Testis (tissue), 3 donors: ENCODE results near the gene FOXJ3. TPM values are rescaled to one million over a fixed set of nuclear protein-coding genes. Genes with fewer than 3 reads are reported as not detected.

Experiments
- DNase-seq: peaks from one replicate; pipeline ENCODE4 v3.0.0-alpha.2; 2019
- H3K27ac ChIP-seq, 2 donors: fragments of 200-600 bp; sonication (generic); one replicate each; pipeline ENCODE4 v1.5.1; 2019
- H3K27me3 ChIP-seq: fragments of 200-600 bp; sonication (generic); one replicate; pipeline ENCODE4 v1.5.1; 2019
- H3K36me3 ChIP-seq: fragments of 200-600 bp; sonication (generic); one replicate; pipeline ENCODE4 v1.5.1; 2017; ENCODE audit warnings: low read depth; ENCODE audit errors: missing control alignments
- H3K4me1 ChIP-seq: fragments of 200-600 bp; sonication (generic); one replicate; pipeline ENCODE4 v1.5.1; 2019
- H3K4me3 ChIP-seq, 2 donors: fragments of 200-600 bp; sonication (generic); one replicate each; pipeline ENCODE4 v1.5.1; 2017 to 2019
- H3K9me3 ChIP-seq: fragments of 200-600 bp; sonication (generic); one replicate; pipeline ENCODE4 v1.5.1; 2017
- CTCF ChIP-seq, 3 experiments: fragments of 450-650 bp in 2 of 3; fragments of 200-600 bp in 1 of 3; sonication (generic) in 1 of 3; IDR thresholded peaks; one replicate each; pipeline ENCODE4 v1.5.1; 2016 to 2019; ENCODE audit warnings: antibody characterized with exemption in 3 of 3, mild to moderate bottlenecking in 2 of 3, moderate library complexity in 1 of 3
- POLR2A ChIP-seq: fragments of 450-650 bp; IDR thresholded peaks from one replicate; pipeline ENCODE4 v1.6.1; 2017; ENCODE audit warnings: antibody characterized with exemption, mild to moderate bottlenecking, moderate library complexity
- WGBS, 2 donors: methylation state at CpG; one replicate each; pipeline ENCODE4 v1.1.5; 2018; 5-methylcytosine and 5-hydroxymethylcytosine counted together
- intact Hi-C: fragments of 100-400 bp; cut with DNase I; formaldehyde crosslinking; loops from one replicate; pipeline ENCODE4 v1.15.1; 2023; ENCODE audit warnings: low total_unique reads
- polyA plus RNA-seq: library from polyadenylated mRNA; stranded (reverse); fragments of 350-450 nt; fragmentation: Illumina TruSeq; extraction: RNeasy Lipid Tissue Mini Kit (QIAGEN cat#74804); gene quantifications from one replicate; pipeline ENCODE4 v1.2.3, GENCODE V29; 2014; ENCODE audit warnings: low read depth, low replicate concordance; ENCODE audit not compliant: insufficient read depth
- total RNA-seq, 2 donors: library from RNA; depleted of rRNA; stranded (reverse); fragments of >200 nt; gene quantifications; one replicate each; pipeline ENCODE4 v1.2.3, GENCODE V29; 2016

Gene FOXJ3
- total and polyA plus RNA-seq, 3 donors from 2014 or later = 38.9 to 80.1 (median 64.4) TPM

- Histone ChIP-seq H3K36me3 (no peaks in the 10 kb centered on the region), H3K27ac (no peak overlapping the region), H3K27me3 (no peaks in the 10 kb centered on the region), H3K4me3 (no peak overlapping the region), H3K4me1 (peaks cover 12% of the 10 kb centered on the region), H3K9me3 (no peaks in the 10 kb centered on the region)
- intact Hi-C loops = no loop called here
- WGBS, 2 donors = 76 to 87% methylated on average over 1 of the region's 1 CpG
- no peak for DNase-seq
- TF ChIP-seq POLR2A (no peak), CTCF (IDR thresholded peaks at IDR 0.05) (no peak)
These were observed 74.5 kb downstream of the FOXJ3 start for GRCh38 chr1:42260376-42261070.

- Histone ChIP-seq H3K36me3 (no peaks in the 10 kb centered on the region), H3K27ac (no peak overlapping the region), H3K27me3 (no peaks in the 10 kb centered on the region), H3K4me1 (peaks cover 12% of the 10 kb centered on the region), H3K9me3 (no peaks in the 10 kb centered on the region), H3K4me3 (no peak overlapping the region)
- TF ChIP-seq POLR2A (no peak), CTCF (IDR thresholded peaks at IDR 0.05) (no peak)
- 22 to 34% methylated on average over 4 of the region's 4 CpGs for WGBS, 2 donors
- DNase-seq = no peak
- intact Hi-C loops = no loop called here
These were observed 75.3 kb downstream of the FOXJ3 start for GRCh38 chr1:42259739-42260064.

DNA sequence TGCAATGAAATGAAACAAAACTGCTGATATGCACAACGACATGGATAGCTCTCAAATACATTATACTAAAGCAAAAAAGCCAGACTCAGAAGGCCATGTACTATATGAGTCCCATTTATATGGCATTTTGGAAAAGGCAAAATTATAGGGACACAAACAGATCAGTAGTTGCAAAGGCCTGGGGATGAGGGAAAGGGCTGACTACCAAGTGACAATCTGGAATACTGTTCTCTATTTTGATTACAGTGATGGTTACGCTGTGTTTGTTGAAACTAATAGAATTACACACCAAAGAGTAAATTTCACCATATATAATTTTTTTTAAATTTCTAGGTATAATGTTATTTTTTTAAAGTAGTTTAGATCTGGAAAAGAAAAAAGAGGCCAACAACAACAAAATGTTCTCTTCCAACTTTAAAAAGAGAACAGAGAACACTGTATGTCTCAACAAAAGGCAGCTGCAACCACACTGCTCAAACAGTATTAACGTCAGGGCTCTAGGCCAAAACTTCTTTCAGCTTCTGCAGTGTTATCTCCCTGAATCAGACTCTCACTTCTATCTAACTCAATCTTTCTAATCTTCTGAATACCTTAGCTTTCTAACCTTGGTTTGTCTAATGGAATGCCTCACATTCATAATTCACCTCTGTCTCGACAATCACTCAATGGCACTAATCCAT, 75.8 kb downstream of the FOXJ3 start:
- Histone ChIP-seq H3K4me1 (peaks cover 12% of the 10 kb centered on the region), H3K36me3 (no peaks in the 10 kb centered on the region), H3K27me3 (no peaks in the 10 kb centered on the region), H3K27ac (no peak overlapping the region), H3K4me3 (no peak overlapping the region), H3K9me3 (no peaks in the 10 kb centered on the region)
- 52 to 62% methylated on average over 4 of the region's 4 CpGs for WGBS, 2 donors
- TF ChIP-seq CTCF (IDR thresholded peaks at IDR 0.05) (no peak), POLR2A (no peak)
- peak; percentile 34 for DNase-seq
- intact Hi-C loops = no loop called here

GRCh38 chr1:42258218-42258617, 76.8 kb downstream of the FOXJ3 start:
- TF ChIP-seq CTCF (IDR thresholded peaks at IDR 0.05) (no peak), POLR2A (no peak)
- Histone ChIP-seq H3K4me3 (no peak overlapping the region), H3K4me1 (peaks cover 12% of the 10 kb centered on the region), H3K36me3 (no peaks in the 10 kb centered on the region), H3K9me3 (no peaks in the 10 kb centered on the region), H3K27ac (peak overlapping the region in 1 of 2 donors; percentile 26), H3K27me3 (no peaks in the 10 kb centered on the region)
- no peak for DNase-seq
- WGBS, 2 donors = 60 to 61% methylated on average over 1 of the region's 1 CpG
- intact Hi-C loops = no loop called here

- intact Hi-C loops = no loop called here
- Histone ChIP-seq H3K4me3 (no peak overlapping the region), H3K36me3 (no peaks in the 10 kb centered on the region), H3K9me3 (no peaks in the 10 kb centered on the region), H3K27me3 (no peaks in the 10 kb centered on the region), H3K4me1 (no peaks in the 10 kb centered on the region), H3K27ac (no peak overlapping the region)
- TF ChIP-seq POLR2A = no peak
- no peak for TF ChIP-seq CTCF (IDR thresholded peaks at IDR 0.05)
- 96 to 100% methylated on average over 1 of the region's 1 CpG for WGBS, 2 donors
- DNase-seq = no peak
These were observed 84.0 kb downstream of the FOXJ3 start for GRCh38 chr1:42251042-42251441.
